Right ventricle myocardium inferior (tissue), 1 donor: Measurements from ENCODE around the gene FAM193A. TPM values are rescaled to one million over a fixed set of nuclear protein-coding genes. Genes with fewer than 3 reads are reported as not detected.
"Not testable (repeated sequence)": the region's sequence is repeated elsewhere in the genome, so short reads cannot be mapped to it uniquely, and the experiment has no call there.

Source experiments
- ATAC-seq: fragments of 200-7000 bp; cut with Tn5 transposase; one replicate; pipeline ENCODE4 v1.9.1; 2020; ENCODE audit warnings: mild to moderate bottlenecking, moderate library complexity
- DNase-seq: peaks from one replicate; pipeline ENCODE4 v3.0.0; 2021; ENCODE audit errors: missing footprints
- intact Hi-C: fragments of 100-400 bp; cut with DNase I; formaldehyde crosslinking; loops from one replicate; pipeline ENCODE4 v1.11.0; 2022
- total RNA-seq: library from RNA; stranded (reverse); fragmentation: NEBNext Ultra II Directional; extraction: Animal tissue kit (Norgen Biotek cat#: 25700); gene quantifications from one replicate; pipeline ENCODE4 v1.2.1, GENCODE V29; 2021
- donor health status: DM: no; HTN: yes; CAD: no; lungs with severe emphysema.

The FAM193A gene
- total RNA-seq, 1 donor from 2014 or later = 14.9 TPM

- ATAC-seq (no peak), DNase-seq (no peak)
- intact Hi-C loops = no loop called here
These were observed 162.1 kb downstream of the FAM193A start for GRCh38 chr4:2698504-2698903.

GRCh38 chr4:2698951-2699505 lies 162.6 kb downstream of the FAM193A start:
- intact Hi-C loops = no loop called here
- DNase-seq (no peak), ATAC-seq (no peak)

- intact Hi-C loops = no loop called here
- ATAC-seq = no peak
- DNase-seq = no peak
These were observed 163.1 kb downstream of the FAM193A start for GRCh38 chr4:2699534-2699933.

- DNase-seq (no peak), ATAC-seq (no peak)
- intact Hi-C loops = no loop called here
These were observed 163.6 kb downstream of the FAM193A start for GRCh38 chr4:2700031-2700430.

- DNase-seq (no peak), ATAC-seq (no peak)
- intact Hi-C loops = no loop called here
These were observed 165.9 kb downstream of the FAM193A start for GRCh38 chr4:2702361-2702760.

GRCh38 chr4:2702770-2703169 lies 166.3 kb downstream of the FAM193A start:
- no peak for ATAC-seq
- intact Hi-C loops = no loop called here

GRCh38 chr4:2712261-2712842 lies 175.9 kb downstream of the FAM193A start:
- intact Hi-C loops = loop anchor here (5.0 kb wide), 1 partner anchor 45 kb away; the partner anchor contains the start of gene TNIP2
- ATAC-seq (no peak), DNase-seq (no peak)

More at GRCh38 chr4:2702770-2703169, 166.3 kb downstream of the FAM193A start:
- no peak for DNase-seq

GRCh38 chr4:2713337-2713736 lies 176.9 kb downstream of the FAM193A start:
- intact Hi-C loops = loop anchor here (5.0 kb wide), 1 partner anchor 44 kb away; the partner anchor contains the start of gene TNIP2
- DNase-seq (no peak), ATAC-seq (no peak)

GRCh38 chr4:2714061-2714770 lies 177.8 kb downstream of the FAM193A start:
- DNase-seq (no peak), ATAC-seq (peak; percentile 77)
- intact Hi-C loops = loop anchor here (5.0 kb wide), 1 partner anchor 43 kb away; the partner anchor contains the start of gene TNIP2

- ATAC-seq = no peak
- no peak for DNase-seq
- intact Hi-C loops = loop anchor here (5.0 kb wide), 1 partner anchor 42 kb away; the partner anchor contains the start of gene TNIP2
These were observed 178.5 kb downstream of the FAM193A start for GRCh38 chr4:2714918-2715317.

GRCh38 chr4:2715426-2715825 lies 179.0 kb downstream of the FAM193A start:
- DNase-seq (no peak), ATAC-seq (no peak)
- intact Hi-C loops = no loop called here

GRCh38 chr4:2716236-2716635 lies 179.8 kb downstream of the FAM193A start:
- no peak for DNase-seq
- ATAC-seq = no peak

GRCh38 chr4:2721586-2721985 lies 185.1 kb downstream of the FAM193A start:
- ATAC-seq = no peak
- DNase-seq = no peak
- intact Hi-C loops = no loop called here

More at GRCh38 chr4:2716236-2716635, 179.8 kb downstream of the FAM193A start:
- intact Hi-C loops = no loop called here

- no peak for DNase-seq
- ATAC-seq = no peak
- intact Hi-C loops = no loop called here
These were observed 185.6 kb downstream of the FAM193A start for GRCh38 chr4:2722033-2722432.

GRCh38 chr4:2723751-2724150 lies 187.3 kb downstream of the FAM193A start:
- intact Hi-C loops = no loop called here
- ATAC-seq = no peak
- DNase-seq = no peak

GRCh38 chr4:2725380-2725779 lies 188.9 kb downstream of the FAM193A start:
- DNase-seq (no peak), ATAC-seq (no peak)
- intact Hi-C loops = no loop called here

GRCh38 chr4:2726881-2727280 lies 190.4 kb downstream of the FAM193A start:
- intact Hi-C loops, DNase-seq, ATAC-seq: not testable (repeated sequence)

- ATAC-seq (no peak), DNase-seq (no peak)
- intact Hi-C loops = no loop called here
These were observed 191.8 kb downstream of the FAM193A start for GRCh38 chr4:2728221-2728620.

- ATAC-seq (no peak), DNase-seq (no peak)
- intact Hi-C loops = no loop called here
These were observed 192.5 kb downstream of the FAM193A start for GRCh38 chr4:2728806-2729532.
